ENCODE results near the gene LRP2. TPM values are rescaled to one million over a fixed set of nuclear protein-coding genes. Genes with fewer than 3 reads are reported as not detected.

The LRP2 gene
- total RNA-seq, 6 donors from 2014 or later, result 20.0 to 56.5 (median 27.5) TPM

GRCh38 chr2:169094676-169095075, 267.7 kb downstream of the LRP2 start:
- peaks cover 0 to 19% (median 5%) of the 10 kb centered on the region in 4 donors for H3K4me1 ChIP-seq
- H3K4me3 ChIP-seq, result no peak overlapping the region
- H3K9me3 ChIP-seq, result no peaks in the 10 kb centered on the region
- TF ChIP-seq POLR2AphosphoS5 (IDR thresholded peaks at IDR 0.05) (no peak), CTCF (IDR thresholded peaks at IDR 0.05) (no peak), POLR2A (IDR thresholded peaks at IDR 0.05) (no peak), EP300 (IDR thresholded peaks at IDR 0.05) (no peak)
- no peak for DNase-seq
- no peaks in the 10 kb centered on the region for H3K27me3 ChIP-seq
- no peaks in the 10 kb centered on the region for H3K36me3 ChIP-seq
- ATAC-seq (ENCODE audit: low FRiP score in 2 of 2), result no peak
- WGBS, 2 donors, result 91 to 100% methylated on average over 1 of the region's 1 CpG
- no peak overlapping the region for H3K27ac ChIP-seq

DNA sequence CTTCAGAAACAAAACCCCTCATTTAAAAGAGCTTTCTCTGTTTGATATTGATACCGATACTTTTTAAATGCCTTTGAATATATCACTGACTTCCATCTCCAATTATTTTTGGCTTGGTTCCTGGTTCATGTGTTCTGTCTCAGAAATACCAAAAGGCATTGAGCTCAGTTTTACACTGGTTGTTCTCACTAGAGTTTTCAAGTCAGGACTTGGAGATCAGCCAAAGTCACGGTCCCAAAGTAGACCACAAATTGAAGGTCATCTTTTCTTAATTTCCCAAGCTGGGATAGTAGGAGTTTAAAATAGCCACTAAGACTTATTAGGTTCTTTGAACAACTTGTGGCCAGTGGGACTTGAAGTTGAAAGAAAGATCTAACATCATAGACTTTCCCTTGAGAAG, 268.8 kb downstream of the LRP2 start:
- peaks cover 0 to 20% (median 5%) of the 10 kb centered on the region in 4 donors for H3K4me1 ChIP-seq
- no peaks in the 10 kb centered on the region for H3K9me3 ChIP-seq
- ATAC-seq (ENCODE audit: low FRiP score in 2 of 2) (no peak), DNase-seq (no peak)
- H3K4me3 ChIP-seq, result no peak overlapping the region
- H3K36me3 ChIP-seq, result no peaks in the 10 kb centered on the region
- WGBS, 2 donors, result 62 to 68% methylated on average over 2 of the region's 2 CpGs
- no peak overlapping the region for H3K27ac ChIP-seq
- no peaks in the 10 kb centered on the region for H3K27me3 ChIP-seq
- no peak for TF ChIP-seq POLR2A (IDR thresholded peaks at IDR 0.05)
- no peak for TF ChIP-seq POLR2AphosphoS5 (IDR thresholded peaks at IDR 0.05)
- no peak for TF ChIP-seq CTCF (IDR thresholded peaks at IDR 0.05)
- TF ChIP-seq EP300 (IDR thresholded peaks at IDR 0.05), result no peak

DNA sequence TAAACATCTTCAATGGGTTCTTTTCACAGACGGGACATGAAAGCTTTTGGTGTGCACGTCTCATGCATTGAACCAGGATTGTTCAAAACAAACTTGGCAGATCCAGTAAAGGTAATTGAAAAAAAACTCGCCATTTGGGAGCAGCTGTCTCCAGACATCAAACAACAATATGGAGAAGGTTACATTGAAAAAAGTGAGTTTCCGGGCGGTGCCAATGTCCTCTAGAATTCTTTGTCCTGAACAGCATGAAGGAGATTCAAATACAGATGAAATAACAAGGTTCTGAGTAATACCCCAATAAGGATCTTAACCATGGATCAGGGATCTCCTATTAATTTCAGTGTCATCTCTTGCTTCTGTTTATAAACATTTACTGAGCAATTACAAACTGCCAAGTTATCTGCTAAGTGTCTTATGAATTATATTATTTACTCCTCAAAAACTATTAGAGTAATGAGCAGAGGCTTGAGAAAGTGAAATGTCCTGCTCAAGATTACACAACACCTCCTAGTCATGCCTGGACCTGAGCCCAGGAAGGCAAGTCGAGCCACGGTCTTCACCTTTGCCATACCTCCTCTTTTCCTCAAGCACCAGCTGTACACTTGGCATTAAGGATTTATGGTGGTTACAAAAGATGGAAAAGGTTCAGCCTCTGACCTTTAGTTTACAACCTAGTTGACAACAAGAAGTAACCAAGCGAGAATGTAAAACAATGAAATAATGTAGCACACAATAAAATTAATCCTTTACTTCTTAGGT, 270.4 kb downstream of the LRP2 start:
- peaks cover 0 to 32% (median 5%) of the 10 kb centered on the region in 4 donors for H3K4me1 ChIP-seq
- WGBS, 2 donors, result 57 to 64% methylated on average over 8 of the region's 8 CpGs
- H3K27ac ChIP-seq, result peak overlapping the region in 2 of 4 donors; percentile 16 to 33
- H3K36me3 ChIP-seq, result no peaks in the 10 kb centered on the region
- H3K9me3 ChIP-seq, result no peaks in the 10 kb centered on the region
- H3K27me3 ChIP-seq, result no peaks in the 10 kb centered on the region
- TF ChIP-seq CTCF (IDR thresholded peaks at IDR 0.05) (no peak), EP300 (IDR thresholded peaks at IDR 0.05) (peak in 1 of 4 donors; percentile 38), POLR2AphosphoS5 (IDR thresholded peaks at IDR 0.05) (peak in 1 of 2 donors; percentile 57), POLR2A (IDR thresholded peaks at IDR 0.05) (no peak)
- no peak overlapping the region for H3K4me3 ChIP-seq
- DNase-seq (peak in 1 of 2 donors; percentile 83), ATAC-seq (ENCODE audit: low FRiP score in 2 of 2) (peak; percentile 63 to 70)

GRCh38 chr2:169091256-169091655, 271.1 kb downstream of the LRP2 start:
- no peaks in the 10 kb centered on the region for H3K36me3 ChIP-seq
- DNase-seq (no peak), ATAC-seq (ENCODE audit: low FRiP score in 2 of 2) (peak in 1 of 2 donors; percentile 16)
- H3K9me3 ChIP-seq, result no peaks in the 10 kb centered on the region
- TF ChIP-seq POLR2AphosphoS5 (IDR thresholded peaks at IDR 0.05) (peak in 1 of 2 donors; percentile 40), CTCF (IDR thresholded peaks at IDR 0.05) (no peak), EP300 (IDR thresholded peaks at IDR 0.05) (peak in 1 of 4 donors; percentile 82)
- peak overlapping the region in 2 of 4 donors; percentile 16 to 33 for H3K27ac ChIP-seq
- H3K27me3 ChIP-seq, result no peaks in the 10 kb centered on the region
- H3K4me3 ChIP-seq, result no peak overlapping the region
- WGBS, 2 donors, result 49 to 58% methylated on average over 3 of the region's 3 CpGs
- H3K4me1 ChIP-seq, result peaks cover 0 to 35% (median 5%) of the 10 kb centered on the region in 4 donors

Measured in upper lobe of left lung (tissue), 6 donors.